ENCODE data around the gene MUSK. TPM values are rescaled to one million over a fixed set of nuclear protein-coding genes. Genes with fewer than 3 reads are reported as not detected.

The MUSK gene
- total and polyA plus RNA-seq, 2 experiments from 2014 or later: not detected

GRCh38 chr9:110775724-110776123, 107.1 kb downstream of the MUSK start:
- no peak overlapping the region for H3K4me2 ChIP-seq
- H3K27ac ChIP-seq (ENCODE audit: low read depth): no peak overlapping the region
- H3K27me3 ChIP-seq (ENCODE audit: insufficient read depth): no peaks in the 10 kb centered on the region
- H4K20me1 ChIP-seq (replicated peaks; ENCODE audit: insufficient read depth): no peaks in the 10 kb centered on the region
- H3K9me3 Mint-ChIP-seq: no peaks in the 10 kb centered on the region
- H3K4me3 ChIP-seq: no peak overlapping the region
- no peaks in the 10 kb centered on the region for H3K79me2 ChIP-seq (replicated peaks; ENCODE audit: insufficient read depth)
- no peak overlapping the region for H3K4me3 Mint-ChIP-seq
- H3K4me1 ChIP-seq (ENCODE audit: insufficient read depth): peaks cover 20% of the 10 kb centered on the region
- H3K27ac Mint-ChIP-seq: no peak overlapping the region
- DNase-seq (ENCODE audit: low spot score): no peak
- no peaks in the 10 kb centered on the region for H3K9me2 ChIP-seq (ENCODE audit: insufficient read depth)
- no peaks in the 10 kb centered on the region for H3K36me3 ChIP-seq (ENCODE audit: insufficient read depth)
- peaks cover 20% of the 10 kb centered on the region for H3K4me1 Mint-ChIP-seq
- no peaks in the 10 kb centered on the region for H3F3A ChIP-seq (replicated peaks; ENCODE audit: low read depth)
- H2AFZ ChIP-seq: no peak overlapping the region
- TF ChIP-seq REST (IDR thresholded peaks at IDR 0.05; ENCODE audit: unreplicated experiment) (no peak), CREB1 (CRISPR knock-in tag; IDR thresholded peaks at IDR 0.05; ENCODE audit: low read depth) (no peak), ZNF114 (CRISPR knock-in tag; IDR thresholded peaks at IDR 0.05) (no peak), ETS1 (IDR thresholded peaks at IDR 0.05) (no peak), STAT1 (IDR thresholded peaks at IDR 0.05; ENCODE audit: unreplicated experiment) (no peak), POLR2AphosphoS5 (IDR thresholded peaks at IDR 0.05; ENCODE audit: low read depth) (no peak), ZNF331 (CRISPR knock-in tag; IDR thresholded peaks at IDR 0.05; ENCODE audit: low read depth) (no peak), CTCF (conservative IDR thresholded peaks at IDR 0.05; ENCODE audit: low read depth in 2 of 2) (no peak), ZNF462 (CRISPR knock-in tag; IDR thresholded peaks at IDR 0.05) (no peak), JUNB (IDR thresholded peaks at IDR 0.05; ENCODE audit: unreplicated experiment) (no peak), EZH2phosphoT487 (IDR thresholded peaks at IDR 0.05; ENCODE audit: unreplicated experiment) (no peak)
- no peak for ATAC-seq
- H3K36me3 Mint-ChIP-seq (ENCODE audit: low read depth): no peaks in the 10 kb centered on the region
- H3K27me3 Mint-ChIP-seq (ENCODE audit: insufficient read depth, low read depth, poor library complexity): no peaks in the 10 kb centered on the region

All from GM23338 (cell line).